Measurements from ENCODE around the gene UBE2E2.

UBE2E2 gene

DNA sequence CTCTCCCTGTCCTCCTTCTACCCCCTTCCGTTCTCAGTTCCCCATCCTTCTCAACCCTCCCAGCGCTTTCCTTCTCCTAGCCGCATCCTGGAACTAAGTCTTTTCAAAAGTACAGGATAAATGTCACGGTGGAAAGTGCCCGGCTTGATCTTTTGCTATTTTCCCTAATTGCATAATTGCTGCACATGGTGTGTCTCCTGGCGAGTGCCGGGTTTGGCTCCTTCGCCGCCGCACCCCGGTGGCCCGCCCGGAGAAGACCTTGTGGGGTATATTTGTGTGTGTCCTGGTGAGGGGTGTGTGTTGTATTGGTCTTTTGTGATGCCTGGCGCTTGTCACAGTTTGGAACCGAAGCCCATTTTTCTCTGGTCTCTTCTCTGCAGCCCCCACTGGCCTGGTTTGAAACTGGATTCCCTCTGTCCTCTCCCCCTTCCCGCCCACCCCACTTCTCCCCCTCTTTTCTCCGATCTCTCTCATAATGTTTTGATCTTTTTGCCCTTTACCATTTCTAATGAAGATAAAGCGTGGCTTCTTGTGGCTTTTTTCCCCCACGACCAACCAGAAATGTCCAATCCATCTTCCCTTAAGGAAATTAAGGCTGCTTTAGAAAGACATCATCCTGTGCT lies 692 bp downstream of the UBE2E2 start:
- Mint-ChIP-seq H3K27ac (peak overlapping the region; percentile 97), H3K36me3 (peaks cover 0 to 5% of the 10 kb centered on the region in 2 donors), H3K4me3 (peak overlapping the region; percentile 96 to 97), H3K4me1 (peaks cover 27 to 51% of the 10 kb centered on the region in 2 donors), H3K9me3 (no peaks in the 10 kb centered on the region), H3K27me3 (no peaks in the 10 kb centered on the region)
- DNase-seq (peak; percentile 21), ATAC-seq (replicated peaks) (peak; percentile 28 to 39)

DNA sequence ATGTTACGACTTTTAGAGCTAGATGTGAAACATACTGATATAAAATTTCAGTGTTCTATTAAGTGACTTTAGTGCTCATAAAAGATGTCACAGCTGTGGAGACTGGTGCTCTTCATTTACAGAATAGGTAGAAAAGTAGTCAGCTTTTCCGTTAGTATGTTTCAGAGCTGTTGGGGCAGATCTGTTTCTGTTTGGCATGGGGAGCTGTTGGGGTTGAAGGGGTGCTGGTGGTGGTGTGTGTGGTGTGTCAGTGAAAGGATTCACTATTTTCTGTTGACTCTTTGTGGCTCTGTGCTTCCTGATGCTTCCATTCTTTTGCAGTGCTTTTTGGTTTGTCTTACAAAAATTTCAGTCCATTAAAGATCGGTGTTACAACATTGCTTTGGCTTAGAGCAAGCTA lies 3.2 kb downstream of the UBE2E2 start:
- H3K4me3 Mint-ChIP-seq = no peak overlapping the region
- no peaks in the 10 kb centered on the region for H3K27me3 Mint-ChIP-seq
- no peaks in the 10 kb centered on the region for H3K9me3 Mint-ChIP-seq
- DNase-seq (no peak), ATAC-seq (replicated peaks) (no peak)
- peaks cover 10 to 18% of the 10 kb centered on the region in 2 donors for H3K36me3 Mint-ChIP-seq
- H3K27ac Mint-ChIP-seq = no peak overlapping the region
- peaks cover 33 to 56% of the 10 kb centered on the region in 2 donors for H3K4me1 Mint-ChIP-seq

DNA sequence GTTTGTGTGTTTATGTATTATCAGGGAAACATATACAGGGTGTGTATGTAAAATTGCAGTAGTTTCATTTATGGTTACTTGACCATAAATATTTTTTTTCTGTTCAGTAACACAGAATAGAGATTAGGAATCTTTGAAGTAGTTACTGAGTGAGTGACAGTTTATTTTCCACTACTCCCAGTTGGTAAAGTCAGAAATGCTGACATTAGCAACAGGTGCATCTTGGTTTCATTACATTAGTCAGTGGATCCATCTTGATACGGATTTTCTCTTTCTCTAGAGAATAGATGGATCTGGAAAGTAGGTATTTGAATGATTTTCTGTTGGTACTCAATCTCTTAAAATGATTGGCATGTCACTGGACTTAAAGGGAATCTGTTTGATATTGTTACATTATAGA lies 6.0 kb downstream of the UBE2E2 start:
- H3K36me3 Mint-ChIP-seq = peaks cover 10 to 13% of the 10 kb centered on the region in 2 donors
- ATAC-seq (replicated peaks) (peak in 1 of 2 donors; percentile 33), DNase-seq (no peak)
- no peaks in the 10 kb centered on the region for H3K27me3 Mint-ChIP-seq
- H3K9me3 Mint-ChIP-seq = no peaks in the 10 kb centered on the region
- H3K4me3 Mint-ChIP-seq = no peak overlapping the region
- peaks cover 27 to 48% of the 10 kb centered on the region in 2 donors for H3K4me1 Mint-ChIP-seq
- no peak overlapping the region for H3K27ac Mint-ChIP-seq

DNA sequence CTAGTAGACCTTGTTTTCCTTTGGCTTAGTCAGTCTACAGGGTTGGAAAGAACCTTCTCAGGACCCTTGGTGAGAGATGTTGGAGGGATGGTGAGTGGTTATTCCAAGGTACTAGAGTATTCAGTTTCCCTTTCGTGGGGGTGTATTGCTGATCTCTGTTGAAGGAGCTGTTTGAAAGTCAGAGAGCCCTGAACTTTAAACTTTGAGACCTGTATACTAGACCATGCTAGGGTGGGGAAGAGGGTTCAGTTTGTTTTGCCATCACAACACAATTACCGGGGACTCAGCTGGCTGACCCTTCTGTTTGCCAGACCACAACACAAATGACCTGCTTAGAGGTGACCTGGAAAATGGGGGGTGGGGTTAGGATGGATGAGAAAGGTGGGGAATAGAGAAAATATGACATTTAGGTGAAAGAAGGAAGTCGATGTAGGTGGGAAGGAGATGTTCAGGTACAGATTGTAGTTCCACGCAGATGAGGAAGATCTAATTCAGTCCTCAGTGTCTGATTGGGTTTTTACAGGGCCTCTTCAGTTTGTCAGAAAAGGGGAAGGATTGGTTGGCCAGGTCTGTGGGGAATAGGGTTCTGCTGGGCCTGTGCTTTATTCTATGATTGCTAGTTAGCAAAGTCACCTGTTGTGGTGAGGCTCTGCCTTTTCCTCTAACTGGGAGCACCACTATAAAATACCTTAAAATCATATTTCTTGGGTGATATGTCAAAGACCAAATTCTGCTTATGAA lies 6.8 kb downstream of the UBE2E2 start:
- Mint-ChIP-seq H3K9me3 (no peaks in the 10 kb centered on the region), H3K4me1 (peaks cover 24 to 42% of the 10 kb centered on the region in 2 donors), H3K27me3 (no peaks in the 10 kb centered on the region), H3K27ac (peak overlapping the region; percentile 65), H3K4me3 (peak overlapping the region; percentile 2 to 7), H3K36me3 (peaks cover 10 to 13% of the 10 kb centered on the region in 2 donors)
- peak; percentile 74 to 79 for ATAC-seq (replicated peaks)
- no peak for DNase-seq

- Mint-ChIP-seq H3K4me3 (no peak overlapping the region), H3K9me3 (no peaks in the 10 kb centered on the region), H3K27me3 (no peaks in the 10 kb centered on the region), H3K4me1 (peaks cover 25 to 38% of the 10 kb centered on the region in 2 donors), H3K36me3 (peaks cover 12 to 22% of the 10 kb centered on the region in 2 donors), H3K27ac (no peak overlapping the region)
- no peak for DNase-seq
- ATAC-seq (replicated peaks) = no peak
Observed at GRCh38 chr3:23213813-23214212, 10.7 kb downstream of the UBE2E2 start.

GRCh38 chr3:23217872-23218554 lies 14.9 kb downstream of the UBE2E2 start:
- H3K9me3 Mint-ChIP-seq = peaks cover 4 to 5% of the 10 kb centered on the region in 2 donors
- DNase-seq (no peak), ATAC-seq (replicated peaks) (no peak)
- H3K27me3 Mint-ChIP-seq = no peaks in the 10 kb centered on the region
- peaks cover 33 to 54% of the 10 kb centered on the region in 2 donors for H3K4me1 Mint-ChIP-seq
- peaks cover 10 to 21% of the 10 kb centered on the region in 2 donors for H3K36me3 Mint-ChIP-seq
- no peak overlapping the region for H3K27ac Mint-ChIP-seq
- no peak overlapping the region for H3K4me3 Mint-ChIP-seq

- no peak overlapping the region for H3K27ac Mint-ChIP-seq
Observed at GRCh38 chr3:23219117-23219516, 16.0 kb downstream of the UBE2E2 start.

GRCh38 chr3:23219552-23219951 lies 16.4 kb downstream of the UBE2E2 start:
- ATAC-seq (replicated peaks) = peak in 1 of 2 donors; percentile 14
- Mint-ChIP-seq H3K27me3 (no peaks in the 10 kb centered on the region), H3K4me1 (peaks cover 35 to 63% of the 10 kb centered on the region in 2 donors), H3K9me3 (peaks cover 7 to 11% of the 10 kb centered on the region in 2 donors), H3K27ac (peak overlapping the region; percentile 65), H3K36me3 (peaks cover 22 to 34% of the 10 kb centered on the region in 2 donors), H3K4me3 (no peak overlapping the region)
- DNase-seq = no peak

More at GRCh38 chr3:23219117-23219516, 16.0 kb downstream of the UBE2E2 start:
- no peaks in the 10 kb centered on the region for H3K27me3 Mint-ChIP-seq
- no peak overlapping the region for H3K4me3 Mint-ChIP-seq
- ATAC-seq (replicated peaks) (peak in 1 of 2 donors; percentile 23), DNase-seq (no peak)
- H3K36me3 Mint-ChIP-seq = peaks cover 18 to 29% of the 10 kb centered on the region in 2 donors
- peaks cover 35 to 59% of the 10 kb centered on the region in 2 donors for H3K4me1 Mint-ChIP-seq
- H3K9me3 Mint-ChIP-seq = peaks cover 4 to 8% of the 10 kb centered on the region in 2 donors

- peaks cover 29 to 35% of the 10 kb centered on the region in 2 donors for H3K36me3 Mint-ChIP-seq
- peaks cover 32 to 73% of the 10 kb centered on the region in 2 donors for H3K4me1 Mint-ChIP-seq
- peak overlapping the region; percentile 10 for H3K27ac Mint-ChIP-seq
- peaks cover 10 to 13% of the 10 kb centered on the region in 2 donors for H3K9me3 Mint-ChIP-seq
- H3K27me3 Mint-ChIP-seq = no peaks in the 10 kb centered on the region
- ATAC-seq (replicated peaks) (peak; percentile 86 to 89), DNase-seq (no peak)
- H3K4me3 Mint-ChIP-seq = peak overlapping the region; percentile 42 to 58
Observed at GRCh38 chr3:23221136-23221535, 18.0 kb downstream of the UBE2E2 start.

- H3K4me3 Mint-ChIP-seq = no peak overlapping the region
- DNase-seq (no peak), ATAC-seq (replicated peaks) (no peak)
- H3K36me3 Mint-ChIP-seq = peaks cover 4 to 8% of the 10 kb centered on the region in 2 donors
- H3K27ac Mint-ChIP-seq = no peak overlapping the region
- peaks cover 38 to 55% of the 10 kb centered on the region in 2 donors for H3K4me1 Mint-ChIP-seq
- H3K9me3 Mint-ChIP-seq = peaks cover 0 to 2% of the 10 kb centered on the region in 2 donors
- H3K27me3 Mint-ChIP-seq = no peaks in the 10 kb centered on the region
Observed at GRCh38 chr3:23232016-23232415, 28.9 kb downstream of the UBE2E2 start.

- H3K4me1 Mint-ChIP-seq = peaks cover 35 to 54% of the 10 kb centered on the region in 2 donors
- H3K36me3 Mint-ChIP-seq = peaks cover 4 to 8% of the 10 kb centered on the region in 2 donors
- no peak overlapping the region for H3K4me3 Mint-ChIP-seq
- no peak for ATAC-seq (replicated peaks)
- no peaks in the 10 kb centered on the region for H3K27me3 Mint-ChIP-seq
- no peak overlapping the region for H3K27ac Mint-ChIP-seq
- peaks cover 0 to 2% of the 10 kb centered on the region in 2 donors for H3K9me3 Mint-ChIP-seq
- DNase-seq = no peak
Observed at GRCh38 chr3:23232854-23233253, 29.7 kb downstream of the UBE2E2 start.

DNA sequence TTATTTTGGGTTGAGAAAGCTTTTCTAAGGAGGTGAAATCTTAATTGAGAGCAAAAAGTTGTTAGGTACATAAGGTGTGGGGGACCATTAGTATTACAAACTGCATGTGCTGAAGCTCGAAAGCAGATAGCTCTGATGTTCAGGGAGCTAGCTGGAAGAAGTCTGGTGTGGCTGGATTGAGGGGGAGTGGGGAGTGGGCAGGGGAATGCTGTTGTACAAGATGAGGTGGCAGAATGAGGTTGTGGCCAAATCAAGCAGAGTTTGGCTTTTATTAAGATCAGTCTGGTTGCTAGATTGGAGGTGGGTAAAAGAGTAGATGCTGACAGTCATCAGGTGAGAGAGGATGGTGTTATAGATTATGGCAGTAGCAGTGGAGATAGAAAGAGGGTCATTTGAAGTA lies 32.1 kb downstream of the UBE2E2 start:
- Mint-ChIP-seq H3K36me3 (peaks cover 2 to 8% of the 10 kb centered on the region in 2 donors), H3K27me3 (no peaks in the 10 kb centered on the region), H3K9me3 (peaks cover 0 to 2% of the 10 kb centered on the region in 2 donors), H3K4me3 (no peak overlapping the region), H3K27ac (peak overlapping the region; percentile 5), H3K4me1 (peaks cover 40 to 53% of the 10 kb centered on the region in 2 donors)
- ATAC-seq (replicated peaks) (no peak), DNase-seq (no peak)

DNA sequence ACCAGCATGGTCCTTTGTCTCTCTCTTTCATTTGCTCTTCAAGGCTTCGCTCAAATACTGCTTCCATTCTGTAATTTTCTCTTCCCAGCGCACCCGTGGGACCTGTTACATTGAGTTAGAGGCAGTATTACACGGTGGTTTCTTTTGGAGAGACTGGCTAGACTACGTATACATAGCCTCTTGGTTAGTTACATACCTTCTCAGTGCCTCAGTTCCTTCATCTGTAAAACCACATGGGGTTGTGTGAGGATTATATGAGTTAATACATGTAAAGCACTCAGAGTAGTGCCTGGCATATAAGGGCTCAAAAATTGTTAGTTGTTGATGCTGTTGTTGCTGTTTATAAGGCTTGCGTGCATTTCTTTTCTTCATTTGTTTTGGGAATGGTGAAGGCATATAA lies 33.8 kb downstream of the UBE2E2 start:
- Mint-ChIP-seq H3K9me3 (peaks cover 0 to 2% of the 10 kb centered on the region in 2 donors), H3K36me3 (peaks cover 2 to 5% of the 10 kb centered on the region in 2 donors), H3K27ac (no peak overlapping the region), H3K4me3 (no peak overlapping the region), H3K4me1 (peaks cover 50 to 65% of the 10 kb centered on the region in 2 donors), H3K27me3 (no peaks in the 10 kb centered on the region)
- DNase-seq (no peak), ATAC-seq (replicated peaks) (peak in 1 of 2 donors; percentile 48)

GRCh38 chr3:23238156-23238555 lies 35.0 kb downstream of the UBE2E2 start:
- H3K27me3 Mint-ChIP-seq = no peaks in the 10 kb centered on the region
- H3K27ac Mint-ChIP-seq = no peak overlapping the region
- no peak overlapping the region for H3K4me3 Mint-ChIP-seq
- H3K36me3 Mint-ChIP-seq = peaks cover 2 to 5% of the 10 kb centered on the region in 2 donors
- H3K4me1 Mint-ChIP-seq = peaks cover 43 to 68% of the 10 kb centered on the region in 2 donors
- peaks cover 0 to 2% of the 10 kb centered on the region in 2 donors for H3K9me3 Mint-ChIP-seq
- ATAC-seq (replicated peaks) = peak in 1 of 2 donors; percentile 31
- no peak for DNase-seq

Measured in stimulated activated naive B cell treated with anti-CD40 and anti-IgM and Interleukin-4, amounts not matched to agents 10 μg/mL and 1 μg/mL and 100 μg/mL, for 72 hours (primary cell).